ENCODE measurements around the gene NHSL1. TPM values are rescaled to one million over a fixed set of nuclear protein-coding genes. Genes with fewer than 3 reads are reported as not detected.

The NHSL1 gene
- total and polyA plus RNA-seq, 2 donors (not counting 3 experiments of a cell fraction or from before 2014, with no cell fraction given) = 24.8 to 55.0 TPM

GRCh38 chr6:138486249-138487101 lies 12.8 kb downstream of the NHSL1 start:
- Histone ChIP-seq H3K4me3 (replicated peaks in 1 of 3; ENCODE audit: insufficient read depth in 1 of 3, low read depth in 1 of 3, low read length in 3 of 3) (no peak overlapping the region), H3K27me3 (ENCODE audit: control insufficient read depth in 2 of 2, insufficient read depth in 2 of 2, low read length in 2 of 2) (no peaks in the 10 kb centered on the region), H4K20me1 (replicated peaks; ENCODE audit: control insufficient read depth, extremely low read depth, insufficient read depth, low read length) (peaks cover 4% of the 10 kb centered on the region), H2AFZ (ENCODE audit: low read depth, low read length) (no peak overlapping the region), H3K9me3 (replicated peaks; ENCODE audit: control insufficient read depth, insufficient read depth, low read length) (no peaks in the 10 kb centered on the region), H3K9ac (replicated peaks; ENCODE audit: extremely low read depth, insufficient read depth, low read length) (no peak overlapping the region), H3K4me2 (ENCODE audit: insufficient read depth, low read length) (no peak overlapping the region), H3K9me1 (replicated peaks; ENCODE audit: control insufficient read depth, extremely low read depth, insufficient read depth, low read length) (no peaks in the 10 kb centered on the region), H3K4me1 (ENCODE audit: control insufficient read depth, extremely low read depth, insufficient read depth, low read length) (peaks cover 13% of the 10 kb centered on the region), H3K79me2 (ENCODE audit: control insufficient read depth, insufficient read depth, low read length) (peaks cover 51% of the 10 kb centered on the region), H3K36me3 (ENCODE audit: control insufficient read depth in 2 of 2, extremely low read depth in 1 of 2, insufficient read depth in 2 of 2, low read length in 2 of 2) (peaks cover 0 to 7% of the 10 kb centered on the region in 2 experiments), H3K27ac (ENCODE audit: insufficient read depth, low read depth, low read length) (no peak overlapping the region)
- BruUV-seq (replicated peaks) = no TSS peak
- intact Hi-C loops (cut with micrococcal nuclease) = no loop called here
- dilution Hi-C loops (cut with MboI; ENCODE audit: extremely low pct_ligation_motif_present, low sequenced_read_pairs) = no loop called here
- POLR2A ChIA-PET = no interaction called here
- DNase-seq (ENCODE audit: low read depth, low spot score) (no peak), FAIRE-seq (no peak)
- no peak for TF ChIP-seq CTCF (IDR thresholded peaks at IDR 0.05; ENCODE audit: extremely low read depth in 1 of 2, insufficient read depth in 1 of 2, low read depth in 1 of 2, low read length in 2 of 2)
- TF ChIP-seq MYC (IDR thresholded peaks at IDR 0.05; ENCODE audit: low read depth, low read length) = no peak
- no peak for TF ChIP-seq FOS (IDR thresholded peaks at IDR 0.05; ENCODE audit: borderline replicate concordance, insufficient read depth, low read length)
- TF ChIP-seq POLR2A (IDR thresholded peaks at IDR 0.05; ENCODE audit: low read depth, low read length) = no peak
- no peak for TF ChIP-seq JUN (IDR thresholded peaks at IDR 0.05; ENCODE audit: borderline replicate concordance, insufficient read depth, insufficient read length, low read depth)
- no peak for TF ChIP-seq GATA2 (IDR thresholded peaks at IDR 0.05; ENCODE audit: insufficient read depth, insufficient read length, low read depth, low read length)
- TF ChIP-seq EZH2 (IDR thresholded peaks at IDR 0.05; ENCODE audit: borderline replicate concordance, low read depth, low read length, severe bottlenecking) = no peak
- no peak for TF ChIP-seq MAX (IDR thresholded peaks at IDR 0.05; ENCODE audit: insufficient read depth, insufficient read length)
- CTCF ChIA-PET = interaction anchor here (0.7 to 1.8 kb wide), 4 partner anchors 12 to 23 kb away, joined by 3 to 6 read pairs (median 3); partner anchors contain the start of gene NHSL1

All from endothelial cell of umbilical vein (primary cell).